ENCODE data around the gene ABCG2. TPM values are rescaled to one million over a fixed set of nuclear protein-coding genes. Genes with fewer than 3 reads are reported as not detected.
A peak's percentile ranks its signal among the peaks of the same experiment; 100 is the strongest.

The ABCG2 gene
- total RNA-seq, 1 experiment from 2014 or later, result 0.44 TPM

- POLR2A ChIA-PET, result no interaction called here
- ATAC-seq, result peak; percentile 57; the same call in 1 of the 2 replicates
- peak overlapping the region; percentile 54 for H2AFZ ChIP-seq (ENCODE audit: low read depth, low read length, poor library complexity, severe bottlenecking)
- no peak overlapping the region for H3K27ac ChIP-seq (ENCODE audit: low read depth, low read length)
- CTCF ChIA-PET, result interaction anchor here (1.9 to 2.8 kb wide), 2 partner anchors 9 to 169 kb away, joined by 7 to 11 read pairs; no protein-coding TSS in a partner anchor
- no peak overlapping the region for H3K4me3 ChIP-seq (replicated peaks in 1 of 2; ENCODE audit: low read depth in 1 of 2, low read length in 2 of 2)
- BruUV-seq (replicated peaks), result no TSS peak
- no peaks in the 10 kb centered on the region for H4K20me1 ChIP-seq (ENCODE audit: insufficient read depth)
- RAD21 ChIA-PET (ENCODE audit: low non-redundant PET in 1 of 2, low total read pairs in 2 of 2, uncharacterized antibody in 2 of 2, unreplicated experiment in 2 of 2), result no interaction called here
- no peaks in the 10 kb centered on the region for H3K36me3 ChIP-seq (ENCODE audit: control insufficient read depth in 1 of 2, insufficient read depth in 2 of 2, low read length in 2 of 2)
- no peaks in the 10 kb centered on the region for H3K79me2 ChIP-seq (ENCODE audit: insufficient read depth, low read length)
- H3K9ac ChIP-seq (ENCODE audit: low read length), result no peak overlapping the region
- H3K27me3 ChIP-seq (ENCODE audit: insufficient read depth, low read length), result no peaks in the 10 kb centered on the region
- intact Hi-C loops (cut with micrococcal nuclease), result loop anchor here (10.0 kb wide), 1 partner anchor 838 kb away; no protein-coding TSS in a partner anchor
- DNase-seq (ENCODE audit: low read depth, low spot score), result no peak
- H3K9me2 ChIP-seq (ENCODE audit: insufficient read depth), result no peaks in the 10 kb centered on the region
- no peak overlapping the region for H3K4me2 ChIP-seq (ENCODE audit: low read length)
- no peaks in the 10 kb centered on the region for H3K9me3 ChIP-seq (ENCODE audit: control insufficient read depth in 1 of 2, insufficient read depth in 1 of 2, low read depth in 1 of 2, low read length in 2 of 2)
- no peak for TF ChIP-seq ZBTB33 (IDR thresholded peaks at IDR 0.05; ENCODE audit: extremely low read depth, insufficient replicate concordance, low read length)
- no peak for TF ChIP-seq RAD21 (IDR thresholded peaks at IDR 0.05; ENCODE audit: low read depth)
- H3K4me1 ChIP-seq (ENCODE audit: control insufficient read depth in 1 of 2, insufficient read depth in 2 of 2, low read length in 2 of 2), result no peaks in the 10 kb centered on the region
Observed at GRCh38 chr4:88202443-88202842, 44.0 kb upstream of the ABCG2 start.

DNA sequence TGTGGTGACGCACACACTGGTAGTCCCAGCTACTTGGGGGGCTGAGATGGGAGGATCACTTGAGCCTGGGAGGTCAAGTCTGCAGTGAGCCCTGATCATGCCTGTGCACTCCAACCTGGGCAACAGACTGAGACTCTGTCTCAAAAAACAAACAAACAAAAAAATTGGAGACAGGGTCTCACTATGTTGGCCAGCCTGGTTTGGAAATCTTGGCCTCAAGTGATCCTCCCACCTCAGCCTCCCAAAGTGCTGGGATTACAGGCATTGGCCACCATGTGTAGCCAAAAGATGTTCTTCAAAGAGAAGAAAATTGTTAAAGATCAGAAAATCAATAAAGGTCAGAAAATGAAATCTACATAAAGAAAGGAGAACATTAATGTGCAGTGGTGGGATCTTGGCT lies 41.7 kb upstream of the ABCG2 start:
- CTCF ChIA-PET, result no interaction called here
- Histone ChIP-seq H3K4me3 (replicated peaks in 1 of 2; ENCODE audit: low read depth in 1 of 2, low read length in 2 of 2) (no peak overlapping the region), H3K4me2 (ENCODE audit: low read length) (no peak overlapping the region), H3K4me1 (ENCODE audit: control insufficient read depth in 1 of 2, insufficient read depth in 2 of 2, low read length in 2 of 2) (no peaks in the 10 kb centered on the region), H3K79me2 (ENCODE audit: insufficient read depth, low read length) (no peaks in the 10 kb centered on the region), H3K9me3 (ENCODE audit: control insufficient read depth in 1 of 2, insufficient read depth in 1 of 2, low read depth in 1 of 2, low read length in 2 of 2) (no peaks in the 10 kb centered on the region), H3K9me2 (ENCODE audit: insufficient read depth) (no peaks in the 10 kb centered on the region), H3K27ac (ENCODE audit: low read depth, low read length) (no peak overlapping the region), H4K20me1 (ENCODE audit: insufficient read depth) (no peaks in the 10 kb centered on the region), H2AFZ (ENCODE audit: low read depth, low read length, poor library complexity, severe bottlenecking) (no peak overlapping the region), H3K27me3 (ENCODE audit: insufficient read depth, low read length) (no peaks in the 10 kb centered on the region), H3K9ac (ENCODE audit: low read length) (no peak overlapping the region), H3K36me3 (ENCODE audit: control insufficient read depth in 1 of 2, insufficient read depth in 2 of 2, low read length in 2 of 2) (no peaks in the 10 kb centered on the region)
- ATAC-seq (no peak), DNase-seq (ENCODE audit: low read depth, low spot score) (no peak)
- RAD21 ChIA-PET (ENCODE audit: low non-redundant PET in 1 of 2, low total read pairs in 2 of 2, uncharacterized antibody in 2 of 2, unreplicated experiment in 2 of 2), result no interaction called here
- intact Hi-C loops (cut with micrococcal nuclease), result loop anchor here (10.0 kb wide), 1 partner anchor 835 kb away; no protein-coding TSS in a partner anchor
- TF ChIP-seq, protein P1, sequence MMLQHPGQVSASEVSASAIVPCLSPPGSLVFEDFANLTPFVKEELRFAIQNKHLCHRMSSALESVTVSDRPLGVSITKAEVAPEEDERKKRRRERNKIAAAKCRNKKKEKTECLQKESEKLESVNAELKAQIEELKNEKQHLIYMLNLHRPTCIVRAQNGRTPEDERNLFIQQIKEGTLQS (IDR thresholded peaks at IDR 0.05), result no peak
- no peak for TF ChIP-seq ZFX (IDR thresholded peaks at IDR 0.05)
- no TSS peak for BruUV-seq (replicated peaks)
- POLR2A ChIA-PET, result no interaction called here
